DOHH2 (cell line): Measurements from ENCODE around the gene SLC9A9.

ENCODE experiments used
- CTCF ChIP-seq: fragments of 200-600 bp; sonication (generic); IDR thresholded peaks from one replicate; pipeline ENCODE4 v1.5.1; 2014; ENCODE audit warnings: antibody characterized with exemption, mild to moderate bottlenecking, low read depth, low read length; ENCODE audit not compliant: poor library complexity, severe bottlenecking
- EZH2phosphoT487 ChIP-seq: fragments of 200-600 bp; sonication (generic); IDR thresholded peaks from 2 replicates; pipeline ENCODE4 v1.6.1; 2017; ENCODE audit warnings: borderline replicate concordance, mild to moderate bottlenecking, antibody characterized with exemption, low read length, moderate library complexity, mixed read lengths

- no peak for TF ChIP-seq CTCF
- no peak for TF ChIP-seq EZH2phosphoT487
Observed at GRCh38 chr3:143309705-143310104, 538.6 kb downstream of the SLC9A9 start.
